Cardiac fibroblast (primary cell): Measurements from ENCODE around the gene TMEM59L.
"Not testable (repeated sequence)": the region's sequence is repeated elsewhere in the genome, so short reads cannot be mapped to it uniquely, and the experiment has no call there.

Experiments used
- DNase-seq, 2 donors: peaks; one replicate each; pipeline versions ENCODE4 v3.0.0 to v3.0.0-alpha.2; 2010; ENCODE audit warnings: low read depth in 2 of 2
- H3K4me3 ChIP-seq, 2 donors: replicated peaks in 1 of 2; 1 replicate in 1 of 2; 2 replicates in 1 of 2; pipeline ENCODE4 v1.5.1; 2011; ENCODE audit warnings: low read depth in 2 of 2, low read length in 2 of 2, mild to moderate bottlenecking in 2 of 2, moderate library complexity in 1 of 2
- TF ChIP-seq, protein P1 (sequence below): IDR thresholded peaks from one replicate; pipeline ENCODE4 v1.5.1; 2011; ENCODE audit warnings: low read depth, mild to moderate bottlenecking, low read length, inconsistent platforms

TMEM59L gene

DNA sequence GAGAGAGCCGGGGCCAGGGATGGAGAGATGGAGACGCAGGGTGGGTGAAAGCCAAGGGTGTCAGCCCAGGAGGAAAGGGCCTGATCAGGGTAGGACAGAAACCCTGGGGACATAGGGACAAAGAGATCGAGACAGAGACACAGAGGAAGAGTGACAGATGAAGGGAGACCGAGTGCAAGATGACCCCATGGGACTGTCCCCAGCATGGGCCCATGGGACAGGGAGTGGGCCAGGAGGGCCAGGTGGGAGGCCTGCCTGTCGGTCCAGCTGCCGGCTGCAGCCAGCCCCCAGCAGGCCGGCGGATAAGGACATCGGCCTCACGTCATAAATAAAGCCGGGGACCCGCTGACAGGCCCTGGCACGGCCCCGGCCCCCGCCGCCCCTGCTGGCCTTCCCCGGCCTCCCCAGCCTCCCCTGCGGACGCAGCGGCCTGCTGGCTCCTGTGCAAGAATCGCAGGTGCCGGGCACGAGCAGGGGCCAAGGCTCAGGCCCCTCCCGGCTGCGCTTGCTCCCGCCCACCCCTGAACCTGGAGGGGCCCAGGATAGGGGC, 17.8 kb upstream of the TMEM59L start:
- TF ChIP-seq, protein P1, sequence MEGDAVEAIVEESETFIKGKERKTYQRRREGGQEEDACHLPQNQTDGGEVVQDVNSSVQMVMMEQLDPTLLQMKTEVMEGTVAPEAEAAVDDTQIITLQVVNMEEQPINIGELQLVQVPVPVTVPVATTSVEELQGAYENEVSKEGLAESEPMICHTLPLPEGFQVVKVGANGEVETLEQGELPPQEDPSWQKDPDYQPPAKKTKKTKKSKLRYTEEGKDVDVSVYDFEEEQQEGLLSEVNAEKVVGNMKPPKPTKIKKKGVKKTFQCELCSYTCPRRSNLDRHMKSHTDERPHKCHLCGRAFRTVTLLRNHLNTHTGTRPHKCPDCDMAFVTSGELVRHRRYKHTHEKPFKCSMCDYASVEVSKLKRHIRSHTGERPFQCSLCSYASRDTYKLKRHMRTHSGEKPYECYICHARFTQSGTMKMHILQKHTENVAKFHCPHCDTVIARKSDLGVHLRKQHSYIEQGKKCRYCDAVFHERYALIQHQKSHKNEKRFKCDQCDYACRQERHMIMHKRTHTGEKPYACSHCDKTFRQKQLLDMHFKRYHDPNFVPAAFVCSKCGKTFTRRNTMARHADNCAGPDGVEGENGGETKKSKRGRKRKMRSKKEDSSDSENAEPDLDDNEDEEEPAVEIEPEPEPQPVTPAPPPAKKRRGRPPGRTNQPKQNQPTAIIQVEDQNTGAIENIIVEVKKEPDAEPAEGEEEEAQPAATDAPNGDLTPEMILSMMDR = no peak
- DNase-seq = no peak
- peak overlapping the region; percentile 22 to 36 for H3K4me3 ChIP-seq

DNA sequence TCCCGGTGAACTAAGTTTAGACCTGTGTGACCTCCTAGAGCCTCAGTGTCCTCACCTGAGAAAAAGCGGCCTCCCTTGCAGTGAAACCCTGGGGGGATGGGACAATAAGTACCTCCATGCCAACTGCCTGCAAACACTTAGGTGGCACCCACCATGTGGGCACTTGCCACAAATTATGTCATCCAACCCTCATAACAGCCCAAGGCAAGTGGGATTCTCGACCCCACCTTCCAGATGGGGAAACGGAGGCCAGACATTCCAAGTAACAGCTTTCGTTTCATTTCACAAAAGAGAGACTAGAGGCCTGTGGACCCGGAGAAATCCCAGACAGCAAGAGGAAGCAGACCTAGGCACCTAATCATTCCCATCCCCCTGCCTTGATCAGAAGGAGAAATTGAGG, 17.2 kb upstream of the TMEM59L start:
- TF ChIP-seq, protein P1 = no peak
- no peak for DNase-seq
- no peak overlapping the region for H3K4me3 ChIP-seq

DNA sequence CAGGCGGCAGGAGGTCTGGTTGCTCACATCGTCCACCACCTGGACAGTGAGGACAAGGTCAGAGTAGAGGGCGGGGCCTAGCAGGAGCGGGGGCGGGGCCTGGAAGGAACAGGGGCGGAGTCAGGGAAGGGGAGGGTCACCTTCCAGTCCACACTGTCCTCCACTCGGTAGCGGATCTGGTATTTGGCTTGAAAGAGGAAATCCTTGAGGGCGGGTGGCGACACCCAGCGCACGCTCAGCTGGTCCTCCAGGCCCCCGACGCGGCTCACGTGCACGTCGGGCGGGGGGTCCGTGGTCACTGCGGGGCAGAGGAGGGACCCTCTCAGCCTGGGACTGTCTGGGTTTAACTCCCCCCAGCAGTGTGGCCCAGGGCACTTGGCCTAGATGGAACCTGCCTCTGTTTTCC, 15.9 kb upstream of the TMEM59L start:
- DNase-seq = peak; percentile 31 to 43
- TF ChIP-seq, protein P1 = no peak
- no peak overlapping the region for H3K4me3 ChIP-seq

DNA sequence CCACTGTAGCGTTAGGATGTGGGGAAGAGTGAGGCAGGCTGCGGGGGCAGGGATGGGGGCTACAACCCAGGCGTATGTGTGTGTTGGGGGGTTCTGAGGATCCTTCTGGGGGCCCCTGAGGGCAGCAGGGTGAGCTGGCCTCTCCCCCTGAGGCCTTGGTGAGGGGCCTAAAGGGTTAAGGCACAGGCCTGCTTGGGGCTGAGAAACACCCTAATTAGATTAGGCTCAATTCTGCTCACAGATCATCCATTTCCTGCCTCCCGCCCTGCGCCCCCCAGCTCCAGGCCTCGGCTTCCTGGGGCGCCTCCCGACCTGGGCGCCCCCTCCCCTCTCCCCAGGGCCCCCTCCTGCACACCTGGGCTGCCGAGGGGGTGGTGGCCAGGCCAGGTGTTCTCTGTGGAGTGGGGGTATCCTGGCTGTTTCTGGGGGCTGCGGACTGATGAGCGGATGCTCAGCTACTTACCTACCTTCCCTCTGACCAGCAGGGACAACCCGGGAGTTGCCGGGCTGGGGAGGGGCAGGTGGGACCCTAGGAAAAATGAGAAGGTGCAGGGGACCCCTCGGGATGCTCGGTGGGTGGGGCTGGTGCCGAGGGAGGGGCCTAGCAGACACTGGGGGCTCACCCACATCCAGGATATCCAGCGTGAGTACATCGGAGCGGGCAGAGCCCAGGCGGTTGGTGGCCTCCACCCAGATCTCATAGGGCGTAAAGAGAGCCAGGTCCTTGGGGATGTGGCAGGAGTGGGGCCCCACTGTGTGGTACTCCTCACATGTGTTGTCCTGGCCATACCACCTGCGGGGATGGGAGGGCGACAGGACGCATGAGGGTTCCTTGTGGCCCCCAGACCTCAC, 14.6 kb upstream of the TMEM59L start:
- TF ChIP-seq, protein P1 = no peak
- H3K4me3 ChIP-seq = no peak overlapping the region
- DNase-seq = no peak

DNA sequence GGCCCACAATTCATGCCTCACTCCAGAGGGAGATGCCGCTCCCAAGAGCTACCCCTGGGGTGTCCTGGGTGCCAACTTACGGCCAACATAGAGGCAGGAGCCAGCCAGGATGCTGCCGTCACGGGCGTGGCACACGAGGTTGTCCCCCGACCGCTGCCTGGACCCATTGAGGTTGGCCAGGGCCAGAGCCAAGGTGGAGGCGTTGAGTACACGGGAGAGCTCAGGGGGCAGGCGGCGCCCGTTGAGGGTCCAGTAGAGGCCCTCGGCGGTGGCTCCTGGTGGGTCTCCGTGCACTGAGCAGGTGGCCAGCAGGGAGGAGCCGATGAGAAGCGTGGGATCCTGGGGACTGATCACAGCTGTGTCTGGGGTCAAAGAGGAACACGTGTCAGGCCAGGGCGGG, 13.2 kb upstream of the TMEM59L start:
- no peak for DNase-seq
- H3K4me3 ChIP-seq = no peak overlapping the region
- TF ChIP-seq, protein P1 = no peak

DNA sequence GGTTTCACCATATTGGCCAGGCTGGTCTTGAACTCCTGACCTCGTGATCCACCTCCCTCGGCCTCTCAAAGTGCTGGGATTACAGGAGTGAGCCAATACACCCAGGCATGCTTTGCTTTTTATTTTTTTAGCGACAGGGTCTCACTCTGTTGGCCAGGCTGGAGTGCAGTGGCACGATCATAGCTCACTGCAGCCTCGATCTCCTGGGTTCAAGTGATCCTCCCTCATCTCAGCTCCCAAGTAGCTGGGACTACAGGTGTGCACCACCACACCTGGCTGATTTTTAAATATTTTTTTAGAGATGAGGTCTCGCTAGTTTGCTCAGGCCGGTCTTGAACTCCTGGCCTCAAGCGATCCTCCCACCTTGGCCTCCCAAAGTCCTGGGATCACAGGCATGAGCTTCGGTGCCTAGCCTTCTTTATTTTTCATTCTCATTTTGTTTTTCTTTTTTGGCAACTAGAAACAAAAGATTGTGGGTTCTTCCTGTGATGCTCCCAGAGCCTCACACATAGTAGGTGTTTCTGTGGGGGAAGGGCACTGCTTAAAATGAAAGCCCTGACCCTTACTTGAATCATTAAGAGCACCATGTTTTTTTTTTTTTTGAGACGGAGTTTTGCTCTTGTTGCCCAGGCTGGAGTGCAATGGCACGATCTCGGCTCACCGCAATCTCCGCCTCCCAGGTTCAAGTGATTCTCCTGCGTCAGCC, 11.8 kb upstream of the TMEM59L start:
- DNase-seq, H3K4me3 ChIP-seq: not testable (repeated sequence)

DNA sequence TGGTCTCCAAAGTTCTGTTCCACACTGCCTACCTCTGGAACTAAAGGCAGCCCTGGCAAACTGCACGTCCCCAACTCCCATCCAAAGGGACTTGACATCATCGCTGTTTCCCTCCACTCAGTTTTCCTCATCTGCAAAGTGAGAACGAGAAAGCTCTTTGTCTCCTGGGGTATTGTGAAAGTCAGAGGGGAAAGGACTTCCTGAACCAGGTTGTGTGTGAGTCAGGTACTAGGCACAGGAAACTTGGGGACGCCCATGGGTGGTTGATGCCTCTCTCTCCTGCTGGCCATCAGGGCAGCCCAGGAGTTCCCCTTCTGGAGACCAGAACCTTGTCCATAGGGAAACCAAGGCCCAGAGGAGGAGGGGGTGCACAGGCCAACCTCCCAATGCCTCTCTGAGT, 10.8 kb upstream of the TMEM59L start:
- DNase-seq = no peak
- no peak overlapping the region for H3K4me3 ChIP-seq
- TF ChIP-seq, protein P1 = no peak
